ENCODE data around the gene CD2.

The CD2 gene

DNA sequence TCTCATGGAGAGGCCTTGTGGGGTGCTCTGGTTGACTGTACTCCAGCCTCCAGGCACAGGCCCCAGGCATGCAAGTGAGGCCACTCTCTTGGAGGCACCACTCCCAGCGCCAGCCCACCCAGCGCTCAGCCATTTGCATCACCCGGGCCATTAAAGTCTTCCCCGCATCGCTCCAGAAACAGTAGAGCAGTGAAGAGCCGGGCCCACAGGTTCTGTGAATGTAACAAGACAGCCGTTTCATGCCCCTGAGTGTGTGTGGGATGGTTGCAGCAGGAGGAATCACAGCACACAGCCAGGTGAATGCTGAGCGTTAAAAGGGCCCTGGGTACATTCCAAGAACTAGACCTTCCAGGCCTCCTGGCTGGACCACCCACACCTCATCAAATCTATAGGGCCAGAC is 19.0 kb upstream of the CD2 start:
- Histone ChIP-seq H3K9ac (ENCODE audit: low read depth, low read length) (no peak overlapping the region), H3K36me3 (ENCODE audit: control insufficient read depth, insufficient read depth, low read length) (no peaks in the 10 kb centered on the region), H3K4me1 (ENCODE audit: control insufficient read depth, insufficient read depth, low read length) (no peaks in the 10 kb centered on the region), H3K4me3 (ENCODE audit: low read depth, low read length) (no peak overlapping the region), H3K27me3 (ENCODE audit: control insufficient read depth, insufficient read depth, low read length) (no peaks in the 10 kb centered on the region), H3K9me3 (ENCODE audit: control insufficient read depth, insufficient read depth, low read length) (no peaks in the 10 kb centered on the region)

DNA sequence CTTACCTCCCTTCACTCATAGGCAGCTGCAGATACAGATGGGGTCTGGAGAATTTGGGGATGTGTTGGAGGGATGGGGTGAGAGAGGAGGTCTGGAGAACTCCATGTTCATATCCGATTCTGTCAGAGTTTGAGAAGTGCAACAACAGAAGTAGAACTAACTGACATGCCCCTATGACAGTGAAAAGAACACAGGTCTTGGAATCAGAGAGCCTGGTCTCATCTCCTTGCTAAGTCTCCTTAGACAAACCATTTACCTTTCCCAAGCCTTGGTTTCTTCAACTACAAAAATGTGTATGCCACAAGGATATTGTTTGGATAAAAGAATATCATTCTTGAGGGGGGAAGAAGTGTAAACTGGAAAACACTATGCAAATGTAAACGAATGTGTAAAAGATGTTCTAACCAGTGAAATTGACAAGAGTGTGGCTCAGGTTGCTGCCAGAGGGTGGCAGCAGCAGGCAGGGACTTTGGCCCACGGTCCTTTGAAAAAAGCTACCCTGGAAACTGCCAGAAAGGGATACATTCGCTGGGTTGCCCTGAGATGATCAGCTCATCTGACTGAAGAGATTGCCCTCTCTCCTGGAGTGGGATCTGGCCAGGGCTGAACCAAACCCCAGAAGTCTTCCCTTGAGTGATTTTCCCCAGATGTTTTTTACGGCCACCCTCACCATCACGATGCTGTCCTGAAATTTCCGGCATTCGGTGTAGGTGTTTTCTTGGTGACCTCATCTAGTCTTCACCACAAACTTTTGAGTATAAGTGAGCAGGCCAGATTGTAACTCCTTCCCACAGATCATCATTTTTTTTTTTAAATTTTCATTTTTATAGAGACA is 17.0 kb upstream of the CD2 start:
- Histone ChIP-seq H3K9ac (ENCODE audit: low read depth, low read length) (no peak overlapping the region), H3K27me3 (ENCODE audit: control insufficient read depth, insufficient read depth, low read length) (no peaks in the 10 kb centered on the region), H3K36me3 (ENCODE audit: control insufficient read depth, insufficient read depth, low read length) (peaks cover 3% of the 10 kb centered on the region), H3K9me3 (ENCODE audit: control insufficient read depth, insufficient read depth, low read length) (peaks cover 2% of the 10 kb centered on the region), H3K4me1 (ENCODE audit: control insufficient read depth, insufficient read depth, low read length) (no peaks in the 10 kb centered on the region), H3K4me3 (ENCODE audit: low read depth, low read length) (no peak overlapping the region)

DNA sequence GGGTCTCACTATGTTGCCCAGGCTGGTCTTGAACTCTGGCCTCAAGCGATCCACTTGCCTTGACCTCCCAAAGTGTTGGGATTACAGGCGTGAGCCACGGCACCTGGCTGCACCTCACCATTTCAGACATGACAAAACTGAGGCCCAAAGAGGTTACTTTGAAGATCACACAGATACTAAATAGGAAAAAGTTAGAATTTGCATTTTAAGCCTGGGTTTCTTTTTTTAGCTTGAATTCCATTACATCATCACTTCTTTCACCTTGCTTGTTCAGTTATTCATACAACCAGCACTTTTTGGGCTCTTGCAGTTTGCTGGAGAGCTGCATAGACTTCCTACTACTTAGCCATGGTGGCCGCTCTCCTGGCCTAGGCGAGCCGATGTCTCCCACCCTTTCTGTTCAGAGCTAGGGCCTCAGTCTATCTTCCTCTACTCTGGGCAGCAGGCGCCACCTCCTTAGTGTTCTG is 16.3 kb upstream of the CD2 start:
- H3K36me3 ChIP-seq (ENCODE audit: control insufficient read depth, insufficient read depth, low read length) = peaks cover 3% of the 10 kb centered on the region
- H3K4me3 ChIP-seq (ENCODE audit: low read depth, low read length) = no peak overlapping the region
- no peaks in the 10 kb centered on the region for H3K4me1 ChIP-seq (ENCODE audit: control insufficient read depth, insufficient read depth, low read length)
- H3K9ac ChIP-seq (ENCODE audit: low read depth, low read length) = no peak overlapping the region
- H3K9me3 ChIP-seq (ENCODE audit: control insufficient read depth, insufficient read depth, low read length) = peaks cover 3% of the 10 kb centered on the region
- no peaks in the 10 kb centered on the region for H3K27me3 ChIP-seq (ENCODE audit: control insufficient read depth, insufficient read depth, low read length)

DNA sequence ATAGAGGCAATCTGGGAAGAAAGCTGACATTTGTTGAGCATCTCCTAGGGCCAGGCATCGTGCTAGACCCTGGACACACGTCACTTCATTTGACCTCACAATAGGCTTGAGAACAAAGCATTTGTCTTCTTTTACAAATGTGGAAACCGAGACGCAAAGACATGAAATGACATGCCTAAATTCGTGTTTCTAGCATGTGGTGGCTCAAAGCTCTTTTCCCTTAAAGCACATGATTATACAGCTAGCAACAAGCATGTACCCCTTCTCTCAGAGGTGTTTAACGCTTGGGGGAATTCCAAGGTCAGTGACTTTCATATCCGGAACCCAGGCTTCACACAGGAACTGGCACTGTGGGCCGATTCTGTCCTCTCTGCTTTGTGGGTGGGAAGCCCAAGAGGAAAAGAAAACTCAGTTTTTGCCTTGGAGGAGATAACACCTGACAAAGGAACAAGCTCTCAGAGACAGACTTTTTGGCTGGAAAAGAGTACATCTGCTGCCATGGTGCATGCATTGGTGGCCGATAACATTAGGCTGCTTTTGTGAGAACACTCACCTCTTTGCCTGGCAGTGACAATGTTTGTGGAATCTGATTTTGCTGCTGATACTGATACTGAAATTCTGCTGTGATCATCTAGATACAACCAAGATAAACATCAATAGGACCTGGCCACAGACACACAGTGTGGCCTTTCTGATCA is 15.4 kb upstream of the CD2 start:
- H3K4me1 ChIP-seq (ENCODE audit: control insufficient read depth, insufficient read depth, low read length) = no peaks in the 10 kb centered on the region
- no peaks in the 10 kb centered on the region for H3K27me3 ChIP-seq (ENCODE audit: control insufficient read depth, insufficient read depth, low read length)
- H3K36me3 ChIP-seq (ENCODE audit: control insufficient read depth, insufficient read depth, low read length) = peaks cover 3% of the 10 kb centered on the region
- no peak overlapping the region for H3K9ac ChIP-seq (ENCODE audit: low read depth, low read length)
- no peak overlapping the region for H3K4me3 ChIP-seq (ENCODE audit: low read depth, low read length)
- peaks cover 13% of the 10 kb centered on the region for H3K9me3 ChIP-seq (ENCODE audit: control insufficient read depth, insufficient read depth, low read length)

DNA sequence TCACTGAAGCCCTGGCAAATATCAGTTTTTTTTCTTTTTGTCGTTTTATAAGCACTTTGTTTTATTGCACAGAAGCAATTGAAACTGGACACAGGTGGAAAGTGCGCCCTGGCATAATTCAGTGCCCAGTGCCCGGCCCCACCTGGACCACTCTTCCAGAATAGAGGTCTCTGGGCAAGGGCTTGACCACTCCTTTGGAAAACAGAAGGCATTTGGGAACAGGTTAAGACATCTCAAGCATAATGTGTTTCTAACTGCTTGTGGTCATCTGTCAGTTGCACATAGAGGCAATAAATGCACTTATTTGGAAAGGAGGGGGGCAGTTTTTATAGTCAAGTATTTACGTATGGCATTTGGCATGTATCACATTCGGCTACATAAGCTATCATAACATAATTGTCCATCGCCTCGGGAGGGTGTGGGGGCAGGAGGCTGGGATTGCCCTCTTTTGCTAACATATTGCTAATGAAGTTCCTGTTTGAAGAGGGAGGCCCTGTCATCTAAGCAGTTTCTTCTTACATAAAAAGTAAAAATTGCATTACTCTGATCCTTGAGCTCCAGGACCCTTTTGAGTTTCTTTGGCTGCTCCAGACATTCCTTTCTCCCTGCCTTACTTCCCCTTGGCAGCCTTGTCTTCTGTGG is 14.7 kb upstream of the CD2 start:
- Histone ChIP-seq H3K4me1 (ENCODE audit: control insufficient read depth, insufficient read depth, low read length) (no peaks in the 10 kb centered on the region), H3K9ac (ENCODE audit: low read depth, low read length) (no peak overlapping the region), H3K36me3 (ENCODE audit: control insufficient read depth, insufficient read depth, low read length) (peaks cover 3% of the 10 kb centered on the region), H3K27me3 (ENCODE audit: control insufficient read depth, insufficient read depth, low read length) (no peaks in the 10 kb centered on the region), H3K4me3 (ENCODE audit: low read depth, low read length) (no peak overlapping the region), H3K9me3 (ENCODE audit: control insufficient read depth, insufficient read depth, low read length) (peaks cover 19% of the 10 kb centered on the region)

DNA sequence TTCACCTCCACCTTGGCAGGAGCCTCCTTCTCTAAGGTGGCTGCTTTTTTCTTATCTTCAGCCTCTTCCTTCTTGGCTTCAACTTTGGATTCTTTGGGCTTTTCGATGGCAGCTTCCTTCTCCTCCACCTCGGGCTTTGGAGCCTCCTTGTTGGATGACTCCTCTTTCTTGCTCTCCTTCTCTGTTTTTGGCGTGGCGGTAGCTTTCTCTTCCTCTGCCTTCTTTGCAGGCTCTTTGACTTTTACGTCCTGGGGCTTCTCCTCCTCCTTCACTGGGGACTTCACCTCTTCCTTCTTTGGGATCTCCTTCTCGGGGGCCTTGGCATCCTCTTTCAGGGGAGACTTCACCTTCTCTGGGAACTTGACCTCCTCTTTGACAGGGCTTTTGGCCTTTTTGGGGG is 13.9 kb upstream of the CD2 start:
- Histone ChIP-seq H3K4me3 (ENCODE audit: low read depth, low read length) (no peak overlapping the region), H3K36me3 (ENCODE audit: control insufficient read depth, insufficient read depth, low read length) (peaks cover 3% of the 10 kb centered on the region), H3K9ac (ENCODE audit: low read depth, low read length) (no peak overlapping the region), H3K9me3 (ENCODE audit: control insufficient read depth, insufficient read depth, low read length) (peaks cover 24% of the 10 kb centered on the region), H3K27me3 (ENCODE audit: control insufficient read depth, insufficient read depth, low read length) (no peaks in the 10 kb centered on the region), H3K4me1 (ENCODE audit: control insufficient read depth, insufficient read depth, low read length) (no peaks in the 10 kb centered on the region)

DNA sequence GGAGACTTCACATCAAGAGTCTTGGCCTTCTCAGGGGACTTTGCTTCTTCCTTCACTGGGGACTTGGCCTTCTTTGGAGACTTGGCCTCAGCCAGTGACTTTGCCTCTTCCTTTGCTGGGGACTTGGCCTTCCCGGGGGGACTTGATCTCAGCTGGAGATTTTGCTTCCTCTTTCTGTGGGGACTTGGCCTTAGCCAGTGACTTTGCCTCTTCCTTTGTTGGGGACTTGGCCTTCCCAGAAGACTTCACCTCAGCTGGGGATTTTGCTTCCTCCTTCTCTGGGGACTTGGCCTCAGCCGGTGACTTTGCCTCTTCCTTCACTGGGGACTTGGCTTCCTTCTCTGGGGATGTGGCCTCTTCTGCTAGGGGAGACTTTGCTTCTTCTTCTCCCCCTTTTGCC is 13.5 kb upstream of the CD2 start:
- Histone ChIP-seq H3K9me3 (ENCODE audit: control insufficient read depth, insufficient read depth, low read length) (peaks cover 24% of the 10 kb centered on the region), H3K9ac (ENCODE audit: low read depth, low read length) (no peak overlapping the region), H3K27me3 (ENCODE audit: control insufficient read depth, insufficient read depth, low read length) (no peaks in the 10 kb centered on the region), H3K4me1 (ENCODE audit: control insufficient read depth, insufficient read depth, low read length) (no peaks in the 10 kb centered on the region), H3K36me3 (ENCODE audit: control insufficient read depth, insufficient read depth, low read length) (peaks cover 3% of the 10 kb centered on the region), H3K4me3 (ENCODE audit: low read depth, low read length) (no peak overlapping the region)

DNA sequence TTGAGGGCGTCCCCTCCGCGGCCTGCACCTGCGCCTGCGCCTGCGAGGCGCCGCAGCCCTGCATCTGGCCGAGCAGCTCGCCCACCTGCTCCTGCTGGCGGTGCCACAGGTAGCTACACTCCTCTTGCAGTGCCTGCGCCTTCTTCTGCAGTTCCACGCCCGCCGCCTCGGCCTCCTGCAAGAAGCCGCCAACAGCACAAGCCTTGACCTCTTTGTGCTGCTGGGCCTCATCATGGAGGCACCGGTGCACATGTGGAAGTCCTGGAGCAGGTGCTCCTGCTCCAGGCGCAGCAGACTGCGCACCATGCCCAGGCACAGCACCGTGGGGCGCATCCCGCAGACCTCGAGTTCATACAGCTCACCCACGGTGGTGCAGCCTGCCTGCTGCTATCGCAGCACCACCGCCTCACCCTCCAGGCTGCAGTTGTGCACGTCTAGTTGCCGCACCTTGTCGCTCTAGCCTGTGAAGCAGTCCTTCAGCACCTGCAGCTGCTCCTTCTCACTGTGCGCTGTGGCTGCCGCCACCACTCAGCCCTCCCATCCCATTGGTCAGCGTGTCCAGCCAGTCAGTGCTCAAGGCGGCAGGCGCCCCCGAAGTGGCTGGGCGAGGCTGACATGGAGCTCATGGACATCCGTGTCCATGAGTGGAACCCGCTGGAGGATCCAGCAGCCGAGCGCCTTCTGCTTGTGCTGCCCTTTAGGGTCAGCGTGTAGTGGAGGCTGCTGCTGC is 12.2 kb upstream of the CD2 start:
- H3K9me3 ChIP-seq (ENCODE audit: control insufficient read depth, insufficient read depth, low read length) = peaks cover 24% of the 10 kb centered on the region
- no peaks in the 10 kb centered on the region for H3K4me1 ChIP-seq (ENCODE audit: control insufficient read depth, insufficient read depth, low read length)
- peaks cover 3% of the 10 kb centered on the region for H3K36me3 ChIP-seq (ENCODE audit: control insufficient read depth, insufficient read depth, low read length)
- H3K4me3 ChIP-seq (ENCODE audit: low read depth, low read length) = no peak overlapping the region
- no peak overlapping the region for H3K9ac ChIP-seq (ENCODE audit: low read depth, low read length)
- no peaks in the 10 kb centered on the region for H3K27me3 ChIP-seq (ENCODE audit: control insufficient read depth, insufficient read depth, low read length)

DNA sequence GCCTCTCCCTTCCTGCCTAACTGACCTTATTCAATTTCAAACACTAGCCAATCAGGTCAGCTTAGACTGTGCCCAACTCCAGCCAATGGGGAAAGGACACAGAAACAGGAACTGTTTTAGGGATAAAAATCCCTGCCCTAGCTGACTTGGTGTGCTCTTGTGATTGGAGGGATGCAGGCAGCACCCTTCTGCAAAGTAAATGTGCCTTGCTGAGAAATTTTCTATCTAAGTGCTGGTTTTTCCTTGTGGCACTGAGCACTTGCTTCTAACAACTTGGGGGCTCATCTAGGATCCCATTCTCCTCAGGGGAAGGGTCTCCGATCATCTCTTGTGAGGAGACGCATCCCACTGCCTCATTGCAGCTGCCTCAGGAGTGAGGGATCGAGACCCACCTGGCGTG is 10.7 kb upstream of the CD2 start:
- Histone ChIP-seq H3K4me3 (ENCODE audit: low read depth, low read length) (no peak overlapping the region), H3K9ac (ENCODE audit: low read depth, low read length) (no peak overlapping the region), H3K36me3 (ENCODE audit: control insufficient read depth, insufficient read depth, low read length) (peaks cover 3% of the 10 kb centered on the region), H3K27me3 (ENCODE audit: control insufficient read depth, insufficient read depth, low read length) (no peaks in the 10 kb centered on the region), H3K4me1 (ENCODE audit: control insufficient read depth, insufficient read depth, low read length) (no peaks in the 10 kb centered on the region), H3K9me3 (ENCODE audit: control insufficient read depth, insufficient read depth, low read length) (peaks cover 34% of the 10 kb centered on the region)

DNA sequence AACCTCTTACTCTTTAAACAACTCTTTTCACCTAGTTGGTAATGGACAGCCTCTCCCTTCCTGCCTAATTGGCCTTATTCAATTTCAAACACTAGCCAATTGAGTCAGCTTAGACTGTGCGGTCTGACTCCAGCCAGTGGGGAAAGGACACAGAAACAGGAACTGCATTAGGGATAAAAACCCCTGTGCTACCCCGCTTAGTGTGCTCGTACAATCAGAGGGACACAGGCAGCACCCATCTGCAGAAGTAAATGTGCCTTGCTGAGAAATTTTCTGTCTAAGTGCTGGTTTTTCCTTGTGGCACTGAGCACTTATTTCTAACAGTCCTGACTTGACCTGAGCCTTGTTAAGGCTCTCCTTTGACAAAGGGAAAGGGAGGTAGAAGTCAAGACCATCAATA is 6.0 kb upstream of the CD2 start:
- no peaks in the 10 kb centered on the region for H3K27me3 ChIP-seq (ENCODE audit: control insufficient read depth, insufficient read depth, low read length)
- H3K4me1 ChIP-seq (ENCODE audit: control insufficient read depth, insufficient read depth, low read length) = no peaks in the 10 kb centered on the region
- no peak overlapping the region for H3K9ac ChIP-seq (ENCODE audit: low read depth, low read length)
- peaks cover 28% of the 10 kb centered on the region for H3K9me3 ChIP-seq (ENCODE audit: control insufficient read depth, insufficient read depth, low read length)
- H3K4me3 ChIP-seq (ENCODE audit: low read depth, low read length) = no peak overlapping the region
- H3K36me3 ChIP-seq (ENCODE audit: control insufficient read depth, insufficient read depth, low read length) = no peaks in the 10 kb centered on the region

DNA sequence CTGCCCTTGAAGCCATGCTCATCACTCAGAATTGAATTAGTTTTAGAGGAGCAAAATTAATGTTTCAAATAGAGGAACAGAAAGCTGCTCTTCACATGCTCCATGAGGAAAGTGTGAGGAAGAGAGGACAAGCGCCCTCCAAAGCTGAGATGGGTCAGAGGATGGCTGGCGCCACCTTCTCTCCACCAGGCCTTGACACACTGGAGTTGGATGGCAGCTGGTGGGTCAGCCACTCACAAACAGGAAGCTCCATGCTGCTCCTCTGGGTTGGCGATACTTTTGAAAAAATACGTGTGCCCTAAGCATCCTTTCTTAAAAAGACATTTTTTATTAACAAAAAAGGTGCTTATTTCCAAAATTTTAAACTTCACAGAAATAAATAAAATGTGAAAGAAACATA is 3.1 kb upstream of the CD2 start:
- Histone ChIP-seq H3K36me3 (ENCODE audit: control insufficient read depth, insufficient read depth, low read length) (no peaks in the 10 kb centered on the region), H3K9me3 (ENCODE audit: control insufficient read depth, insufficient read depth, low read length) (peaks cover 11% of the 10 kb centered on the region), H3K4me3 (ENCODE audit: low read depth, low read length) (no peak overlapping the region), H3K27me3 (ENCODE audit: control insufficient read depth, insufficient read depth, low read length) (no peaks in the 10 kb centered on the region), H3K4me1 (ENCODE audit: control insufficient read depth, insufficient read depth, low read length) (no peaks in the 10 kb centered on the region), H3K9ac (ENCODE audit: low read depth, low read length) (no peak overlapping the region)

Measured in iPS-15b (cell line).